Fibroblast of the conjunctiva (primary cell): ENCODE measurements around the gene IL17B.

Experiments used
- DNase-seq: peaks from one replicate; pipeline ENCODE4 v3.0.0-alpha.2; 2010; ENCODE audit warnings: low read depth

Gene IL17B

GRCh38 chr5:149357370-149358293 is 21.5 kb downstream of the IL17B start, which contains the start of gene PCYOX1L:
Gene PCYOX1L (plus strand): TSS chr5:149358046. CDS start chr5:149358069, 23 bp downstream.
- peak; percentile 90 for DNase-seq

DNA sequence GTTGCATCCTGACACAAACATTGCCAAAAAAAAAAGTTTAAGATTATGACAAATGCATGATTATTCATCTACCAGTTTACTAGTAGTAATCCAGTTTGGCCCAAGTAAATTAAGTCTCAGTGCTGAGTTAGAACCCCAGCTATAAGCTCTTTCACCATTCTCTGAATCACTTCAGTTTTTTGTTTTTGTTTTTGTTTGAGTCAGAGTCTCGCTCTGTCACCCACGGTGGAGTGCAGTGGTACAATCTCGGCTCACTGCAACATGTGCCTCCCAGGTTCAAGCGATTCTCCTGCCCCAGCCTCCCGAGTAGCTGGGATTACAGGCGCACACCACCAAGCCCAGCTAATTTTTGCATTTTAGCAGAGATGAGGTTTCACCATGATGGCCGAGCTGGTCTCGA is 22.7 kb downstream of the IL17B start:
- DNase-seq: no peak

DNA sequence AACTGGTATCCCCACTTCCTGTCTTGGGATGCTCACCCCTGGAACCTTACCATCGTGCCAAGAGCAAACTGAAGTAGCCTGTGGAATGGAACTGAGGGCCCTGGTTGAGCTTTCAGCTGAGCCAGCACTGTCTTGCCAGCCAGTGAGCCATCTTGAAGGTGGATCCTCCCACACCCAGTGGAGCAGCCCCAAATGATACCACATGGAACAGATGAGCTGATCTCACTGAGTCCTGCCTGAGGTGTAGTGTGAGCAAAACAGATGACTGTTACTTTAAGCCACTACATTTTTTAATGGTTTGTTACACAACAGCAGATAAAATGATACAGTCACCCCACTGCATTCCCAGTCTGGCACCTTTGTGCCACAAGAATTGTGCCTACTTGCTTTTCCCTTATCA is 23.4 kb downstream of the IL17B start:
- DNase-seq: no peak

DNA sequence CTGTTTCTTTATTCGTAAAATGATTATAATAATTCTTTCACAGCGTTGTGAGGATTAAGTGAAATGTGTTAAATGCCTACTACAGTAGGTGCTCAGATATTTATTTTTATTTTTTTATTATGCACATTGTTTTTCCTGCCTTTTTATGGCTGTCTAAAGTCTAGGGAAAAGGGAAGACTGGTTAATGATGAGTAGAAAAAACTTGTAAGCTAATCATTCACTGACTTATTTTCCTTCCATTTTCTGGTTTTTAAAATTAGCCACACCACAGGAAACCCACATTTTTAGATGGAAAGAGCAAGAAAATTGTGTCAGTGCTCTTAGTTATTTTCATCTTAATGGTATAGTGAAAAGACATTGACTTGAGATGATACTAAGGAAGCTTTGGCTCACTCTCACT is 25.2 kb downstream of the IL17B start:
- DNase-seq: no peak

DNA sequence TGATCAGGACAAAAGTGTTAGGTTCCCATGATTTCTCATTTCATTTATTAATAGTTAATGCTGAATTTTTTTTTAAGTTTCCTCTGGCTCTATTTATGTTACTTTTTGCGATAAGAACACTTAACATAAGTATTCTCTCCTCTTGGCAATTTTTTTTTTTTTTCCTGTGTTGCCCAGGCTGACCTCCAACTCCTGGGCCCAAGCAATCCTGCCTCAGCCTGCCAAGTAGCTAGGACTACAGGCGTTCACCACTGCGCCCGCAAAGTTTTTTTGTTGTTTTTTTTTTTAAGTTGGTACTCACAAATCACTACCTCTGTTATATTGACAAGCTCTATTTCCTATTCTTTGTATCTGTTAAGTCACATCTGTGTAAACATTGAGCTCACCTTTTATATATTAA is 26.9 kb downstream of the IL17B start:
- no peak for DNase-seq

DNA sequence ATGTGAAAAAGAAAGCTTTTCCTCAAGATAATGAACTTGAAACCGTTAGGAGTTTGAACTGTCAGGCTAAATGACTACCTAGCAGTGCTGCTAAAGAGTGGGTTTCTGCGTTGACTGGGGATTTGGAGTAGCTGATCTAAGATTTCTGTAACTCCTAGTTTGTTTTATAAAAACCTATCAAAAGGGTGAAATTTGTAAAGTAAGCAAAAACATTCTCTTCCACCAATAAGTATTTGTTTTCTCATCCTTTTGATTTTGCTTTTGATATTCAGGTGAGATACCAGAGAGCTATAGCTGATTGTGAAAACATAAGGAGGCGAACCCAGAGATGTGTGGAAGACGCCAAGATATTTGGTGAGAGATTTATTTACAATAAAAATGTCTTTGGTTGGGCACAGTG is 29.7 kb downstream of the IL17B start:
- no peak for DNase-seq

GRCh38 chr5:149348518-149348917 is 30.6 kb downstream of the IL17B start:
- no peak for DNase-seq

- no peak for DNase-seq
Observed at GRCh38 chr5:149345892-149346222, 33.2 kb downstream of the IL17B start.

DNA sequence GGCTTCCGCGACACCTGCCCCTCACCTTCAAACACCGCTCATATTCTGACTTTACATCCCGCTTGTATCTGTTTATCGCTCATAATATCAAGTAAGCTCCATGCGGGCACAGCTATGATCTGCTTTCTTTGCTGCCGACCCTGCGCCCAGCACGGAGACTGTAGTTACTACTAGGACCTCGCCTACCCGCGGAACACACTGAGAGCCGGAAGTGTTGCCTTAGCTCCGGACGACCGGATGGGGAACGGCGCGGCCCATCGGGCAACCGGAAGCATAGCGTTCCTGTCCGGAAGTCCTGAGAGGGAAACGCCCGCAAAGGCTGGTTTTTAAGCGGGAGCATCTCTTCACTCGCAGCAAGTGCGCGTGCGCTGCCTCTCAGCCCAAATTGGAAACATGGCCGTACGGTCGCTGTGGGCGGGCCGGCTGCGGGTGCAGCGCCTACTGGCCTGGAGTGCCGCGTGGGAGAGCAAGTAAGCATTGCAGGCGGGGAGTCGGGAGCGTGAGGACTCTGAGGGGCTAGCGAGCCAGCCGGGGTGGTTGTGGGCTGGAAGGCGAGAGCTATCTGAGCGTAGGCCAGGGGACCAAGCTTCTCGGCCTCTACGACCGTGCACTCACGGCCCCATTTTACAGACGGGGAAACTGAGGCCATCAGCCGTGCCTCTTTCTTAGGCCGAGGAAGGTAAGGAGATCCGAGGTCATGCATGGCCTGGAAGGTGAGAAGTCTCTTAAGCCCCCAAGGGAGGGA is 33.8 kb downstream of the IL17B start, which contains the start of gene GRPEL2:
Gene GRPEL2, plus strand, starts transcription at position 353 of the 745 bp plus-strand sequence. Its CDS starts 41 bp downstream, at position 394.
- peak; percentile 96 for DNase-seq

GRCh38 chr5:149344151-149344550 is 34.9 kb downstream of the IL17B start:
- DNase-seq: no peak

GRCh38 chr5:149341876-149342275 is 37.2 kb downstream of the IL17B start:
- no peak for DNase-seq

DNA sequence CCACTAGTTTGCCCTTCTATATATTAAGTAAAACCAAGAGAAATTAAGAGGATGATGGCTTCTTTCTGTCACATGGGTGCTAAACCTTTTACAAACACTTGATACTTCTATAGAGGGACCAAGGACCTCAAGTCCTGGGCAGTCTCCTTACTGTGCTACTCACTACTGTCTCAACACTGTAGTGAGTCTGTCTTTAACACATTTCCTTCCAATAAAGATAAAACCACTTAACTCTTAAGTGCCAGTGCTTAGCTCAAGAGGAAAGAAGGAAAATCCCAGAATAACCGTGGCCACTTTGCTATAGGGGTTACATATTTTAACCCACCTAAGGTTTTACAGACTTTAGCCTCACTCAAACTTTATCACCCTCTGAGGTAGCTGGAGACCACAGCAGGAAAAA is 38.2 kb downstream of the IL17B start:
- DNase-seq: no peak

DNA sequence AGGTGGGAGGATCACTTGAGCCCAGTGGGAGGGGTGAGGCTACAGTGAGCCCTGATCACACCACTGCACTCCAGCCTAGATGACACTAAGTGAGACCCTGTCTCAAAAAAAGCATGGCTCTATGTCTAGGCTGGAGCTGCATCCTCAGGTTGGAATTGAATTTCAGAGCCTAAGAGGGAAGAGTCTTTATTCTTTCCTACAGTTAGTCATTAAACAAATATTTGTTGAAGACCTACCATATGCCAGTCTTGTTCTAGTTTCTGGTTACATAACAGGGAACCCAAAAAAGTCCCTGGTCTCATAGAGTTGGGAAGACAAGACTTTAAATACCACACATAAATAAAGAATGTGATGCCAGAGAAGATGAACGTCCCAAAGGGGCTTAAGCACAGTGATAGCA is 40.7 kb downstream of the IL17B start:
- no peak for DNase-seq

DNA sequence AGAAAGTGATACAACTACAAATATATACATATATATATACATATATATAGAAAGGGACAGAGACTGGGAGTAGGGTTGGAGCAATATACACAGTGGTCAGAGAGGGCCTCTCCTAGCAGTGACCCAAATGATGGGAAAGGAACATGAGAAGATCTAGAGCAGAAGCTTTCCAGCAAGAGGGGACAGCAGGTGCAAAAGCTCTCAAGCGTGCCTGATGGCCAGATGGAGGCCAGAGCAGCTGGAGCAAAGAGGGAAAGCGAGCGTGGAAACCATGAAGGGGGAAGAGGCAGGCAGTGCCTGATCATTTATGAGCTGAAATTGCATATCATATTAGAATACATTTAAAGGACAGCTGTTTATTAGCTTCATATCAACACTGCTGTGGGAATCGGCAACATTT is 41.4 kb downstream of the IL17B start:
- DNase-seq: no peak

GRCh38 chr5:149333711-149334443 is 45.2 kb downstream of the IL17B start:
- DNase-seq: no peak

DNA sequence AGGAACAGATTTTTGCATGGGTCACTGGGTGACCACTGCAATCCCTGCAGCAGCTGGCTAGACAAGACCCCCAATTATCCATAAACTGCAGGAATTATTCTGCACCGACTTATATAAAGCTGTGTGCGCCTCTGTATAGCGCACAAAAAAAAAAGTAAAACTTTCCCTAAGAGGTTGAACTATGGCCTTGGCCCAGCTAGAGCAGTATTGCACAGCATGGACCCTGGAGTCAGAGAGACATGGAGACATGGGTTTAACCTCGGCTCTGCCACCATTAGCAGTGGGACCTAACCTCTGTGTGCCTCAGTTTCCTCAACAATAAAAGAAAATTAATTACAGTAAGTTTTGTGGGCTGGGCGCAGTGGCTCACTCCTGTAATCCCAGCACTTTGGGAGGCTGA is 50.9 kb downstream of the IL17B start:
- DNase-seq: no peak

GRCh38 chr5:149326611-149327010 is 52.5 kb downstream of the IL17B start:
- DNase-seq: no peak

- DNase-seq: no peak
Observed at GRCh38 chr5:149325894-149326293, 53.2 kb downstream of the IL17B start.

DNA sequence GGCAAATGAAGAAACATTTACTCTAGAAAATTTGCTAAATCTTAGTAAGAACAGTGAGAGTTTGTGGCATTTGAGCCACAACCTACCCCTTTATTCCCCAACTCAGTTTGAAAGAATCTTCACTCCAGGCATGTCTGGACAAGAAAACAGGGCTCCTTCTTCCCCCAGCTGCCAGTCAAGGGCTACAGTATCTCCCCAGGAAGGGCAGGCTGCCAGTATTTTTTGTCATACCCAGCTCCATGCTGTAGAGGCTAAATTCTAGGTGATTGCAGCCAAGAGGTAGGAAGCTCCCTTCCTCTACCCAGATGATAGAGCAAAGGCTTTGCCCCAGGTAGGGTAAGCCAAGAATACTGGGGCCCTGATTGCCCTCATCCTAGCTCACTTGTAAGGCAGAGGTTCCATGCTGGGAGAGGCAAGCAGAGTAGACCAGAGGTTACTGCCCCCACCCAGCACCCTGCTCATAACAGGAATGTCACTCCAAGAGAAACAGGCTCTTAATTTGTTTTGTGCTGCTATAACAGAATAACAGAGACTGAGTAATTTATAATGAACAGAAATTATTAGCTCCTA is 53.8 kb downstream of the IL17B start:
- DNase-seq: no peak

GRCh38 chr5:149324641-149325040 is 54.5 kb downstream of the IL17B start:
- DNase-seq: no peak
